HUES6 (cell line): ENCODE results near the gene ACBD3.
A peak's percentile ranks its signal among the peaks of the same experiment; 100 is the strongest.

Experiments used
- H3K27ac ChIP-seq: 2 replicates; pipeline ENCODE4 v1.7.0; 2013; ENCODE audit warnings: low read depth, mild to moderate bottlenecking, low read length, inconsistent platforms
- H3K27me3 ChIP-seq: 2 replicates; pipeline ENCODE4 v1.6.1; 2013; ENCODE audit warnings: low read length; ENCODE audit not compliant: control insufficient read depth, insufficient read depth
- H3K36me3 ChIP-seq: 2 replicates; pipeline ENCODE4 v1.6.1; 2013; ENCODE audit warnings: low read length; ENCODE audit not compliant: control insufficient read depth, insufficient read depth
- H3K4me1 ChIP-seq: 2 replicates; pipeline ENCODE4 v1.6.1; 2013; ENCODE audit warnings: low read length; ENCODE audit not compliant: control insufficient read depth, insufficient read depth
- H3K4me3 ChIP-seq: 2 replicates; pipeline ENCODE4 v1.5.1; 2013; ENCODE audit warnings: low read depth, low read length
- H3K9ac ChIP-seq: one replicate; pipeline ENCODE4 v1.6.1; 2013; ENCODE audit warnings: mild to moderate bottlenecking, low read length
- H3K9me3 ChIP-seq: 2 replicates; pipeline ENCODE4 v1.6.1; 2013; ENCODE audit warnings: low read depth, low read length; ENCODE audit not compliant: control insufficient read depth, insufficient read depth

ACBD3 gene

DNA sequence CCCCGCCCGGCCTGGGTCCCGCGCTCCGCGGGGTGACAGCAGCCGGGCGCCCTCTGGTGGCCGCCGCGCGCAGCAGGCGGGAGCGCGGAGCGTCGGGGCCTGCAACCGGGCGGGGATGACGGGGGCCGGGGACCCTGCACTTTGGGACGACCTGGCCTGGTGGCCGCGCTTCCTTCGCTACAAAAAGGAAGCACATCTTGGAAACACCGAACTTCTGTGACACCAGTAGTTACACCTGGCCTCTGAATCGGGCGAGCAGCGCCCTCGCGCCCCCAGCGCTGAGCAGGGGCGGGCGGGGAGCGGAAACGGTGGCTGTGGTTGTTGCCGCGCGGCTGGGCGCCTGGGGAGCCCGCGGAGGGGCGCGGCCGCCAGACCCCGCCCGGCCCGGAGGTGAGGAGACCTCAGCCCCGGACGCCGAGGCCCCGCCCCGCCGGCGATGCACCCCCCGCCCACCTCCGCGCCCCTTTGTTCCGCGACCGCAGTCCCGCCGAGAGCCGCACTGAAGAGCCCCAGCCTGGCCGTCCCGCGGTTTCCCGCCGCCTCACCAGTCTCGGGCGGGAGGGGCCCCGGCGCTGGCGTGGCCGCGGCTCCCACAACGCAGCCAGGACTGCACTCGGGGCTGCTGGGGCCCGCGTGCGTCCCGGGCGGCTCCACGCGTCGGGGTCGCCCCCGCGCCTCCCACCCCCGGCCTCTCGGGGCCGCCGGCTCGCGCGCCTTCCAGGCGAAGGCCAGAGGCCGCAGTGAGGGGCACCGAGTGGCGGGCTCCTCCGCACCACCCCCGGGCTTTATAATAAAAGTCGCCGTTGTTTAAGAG, 64.7 kb downstream of the ACBD3 start:
- Histone ChIP-seq H3K27ac (peak overlapping the region; percentile 89; the same call in 1 of the 2 replicates), H3K27me3 (peaks cover 14% of the 10 kb centered on the region), H3K4me3 (peak overlapping the region; percentile 88), H3K36me3 (no peaks in the 10 kb centered on the region), H3K9me3 (no peaks in the 10 kb centered on the region), H3K4me1 (peaks cover 41% of the 10 kb centered on the region), H3K9ac (peak overlapping the region; percentile 85)

DNA sequence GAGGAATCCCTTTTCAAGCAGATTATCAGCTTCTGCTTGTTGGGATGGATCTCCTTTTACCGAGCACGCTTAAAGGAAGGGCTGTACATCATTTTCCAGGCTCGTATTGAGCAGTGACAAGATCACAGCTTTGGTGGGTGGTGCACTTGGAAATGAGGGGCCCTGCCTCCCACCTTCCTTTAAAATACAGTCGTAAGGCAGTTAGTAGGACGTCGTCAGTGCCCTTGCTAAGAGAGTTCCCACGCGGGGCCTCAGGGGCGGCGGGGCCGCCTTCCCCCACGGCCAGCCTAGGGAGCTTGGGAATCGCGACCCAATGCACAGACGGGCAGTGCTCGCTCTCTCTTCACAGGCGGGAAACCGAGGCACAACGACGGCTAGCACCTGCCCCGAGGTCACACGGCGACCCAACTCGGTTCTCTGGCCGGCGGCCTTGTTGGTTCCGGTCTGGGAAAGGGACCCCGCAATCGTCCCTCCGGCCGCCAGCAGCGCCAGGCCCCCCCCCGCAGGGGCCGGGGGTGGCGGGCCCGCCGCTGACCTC, 65.4 kb downstream of the ACBD3 start:
- H3K27ac ChIP-seq, result no peak overlapping the region

DNA sequence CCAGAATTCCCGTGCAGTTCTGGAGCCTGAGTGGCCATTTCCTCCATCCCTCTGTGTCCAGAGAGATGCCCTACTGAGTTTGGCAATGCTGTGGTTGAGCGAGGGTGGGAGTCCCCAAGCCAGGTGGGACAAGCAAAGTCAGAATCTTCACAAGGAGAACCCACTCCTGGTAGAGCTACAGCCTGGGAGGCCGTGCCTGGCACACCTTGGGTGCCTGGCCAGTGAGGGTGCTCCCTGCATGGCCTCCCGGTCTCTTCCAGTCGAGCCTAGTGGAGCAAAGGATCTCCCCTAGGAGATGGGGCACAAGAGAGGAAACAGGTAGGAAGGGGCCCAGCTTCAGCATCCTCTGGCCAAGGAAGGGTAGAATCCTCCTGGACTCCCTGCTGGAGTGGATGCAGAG, 66.1 kb downstream of the ACBD3 start:
- Histone ChIP-seq H3K27ac (no peak overlapping the region), H3K9ac (no peak overlapping the region), H3K36me3 (no peaks in the 10 kb centered on the region), H3K4me3 (no peak overlapping the region), H3K9me3 (peaks cover 2% of the 10 kb centered on the region; the same call in 1 of the 2 replicates), H3K27me3 (peaks cover 14% of the 10 kb centered on the region), H3K4me1 (peaks cover 38% of the 10 kb centered on the region)

More for the DNA sequence above, 65.4 kb downstream of the ACBD3 start:
- peaks cover under 1% of the 10 kb centered on the region; the same call in 1 of the 2 replicates for H3K9me3 ChIP-seq
- peaks cover 41% of the 10 kb centered on the region for H3K4me1 ChIP-seq
- H3K4me3 ChIP-seq, result peak overlapping the region; percentile 88
- peaks cover 14% of the 10 kb centered on the region for H3K27me3 ChIP-seq
- no peaks in the 10 kb centered on the region for H3K36me3 ChIP-seq
- H3K9ac ChIP-seq, result no peak overlapping the region

DNA sequence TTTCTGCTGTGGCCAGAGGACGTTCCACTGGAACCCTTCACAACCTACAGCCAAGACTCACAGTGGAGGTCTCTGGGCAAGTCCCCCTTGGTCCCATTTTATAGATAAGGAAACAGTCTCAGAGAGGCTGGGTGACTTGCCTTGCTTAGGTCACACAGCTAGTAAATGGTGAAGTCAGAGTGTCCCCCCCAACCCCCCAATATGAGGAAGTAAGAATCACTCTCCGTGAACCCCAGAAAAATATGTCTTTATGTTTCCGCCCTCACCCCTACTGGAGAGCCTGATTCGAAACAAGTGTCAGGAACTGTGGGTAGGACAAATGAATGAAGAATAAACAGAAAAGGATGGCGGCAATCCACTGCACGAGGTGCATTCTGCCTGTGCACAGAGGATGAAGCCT, 67.4 kb downstream of the ACBD3 start:
- Histone ChIP-seq H3K27me3 (peaks cover 14% of the 10 kb centered on the region), H3K4me1 (peaks cover 30% of the 10 kb centered on the region; the same call in 1 of the 2 replicates)

DNA sequence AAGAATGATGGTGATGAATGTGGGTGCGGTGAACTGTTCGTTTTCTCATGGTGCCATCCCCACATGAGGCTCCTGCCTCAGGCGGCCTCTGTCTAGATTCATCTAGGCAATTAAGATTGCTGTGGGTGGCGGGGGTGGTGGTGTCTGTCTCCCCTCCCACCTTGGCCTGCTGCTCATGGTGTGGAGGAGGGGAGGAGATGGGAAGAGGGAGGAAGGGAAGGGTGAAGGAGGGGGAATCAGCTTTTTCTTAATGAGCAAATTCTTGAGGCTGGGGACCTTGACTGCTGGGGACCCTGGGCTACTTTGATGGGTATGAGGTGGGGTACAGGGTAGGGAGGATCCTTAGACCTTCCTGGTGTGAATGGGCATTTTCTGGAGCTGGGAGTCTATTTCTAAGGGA, 68.2 kb downstream of the ACBD3 start:
- peaks cover 2% of the 10 kb centered on the region; the same call in 1 of the 2 replicates for H3K9me3 ChIP-seq
- peaks cover 14% of the 10 kb centered on the region for H3K27me3 ChIP-seq
- no peak overlapping the region for H3K9ac ChIP-seq
- H3K4me1 ChIP-seq, result peaks cover 22% of the 10 kb centered on the region; the same call in 1 of the 2 replicates
- no peak overlapping the region for H3K4me3 ChIP-seq
- H3K36me3 ChIP-seq, result no peaks in the 10 kb centered on the region
- H3K27ac ChIP-seq, result no peak overlapping the region

More for the DNA sequence above, 67.4 kb downstream of the ACBD3 start:
- Histone ChIP-seq H3K9ac (no peak overlapping the region), H3K27ac (no peak overlapping the region), H3K9me3 (peaks cover 2% of the 10 kb centered on the region; the same call in 1 of the 2 replicates), H3K36me3 (no peaks in the 10 kb centered on the region), H3K4me3 (no peak overlapping the region)

DNA sequence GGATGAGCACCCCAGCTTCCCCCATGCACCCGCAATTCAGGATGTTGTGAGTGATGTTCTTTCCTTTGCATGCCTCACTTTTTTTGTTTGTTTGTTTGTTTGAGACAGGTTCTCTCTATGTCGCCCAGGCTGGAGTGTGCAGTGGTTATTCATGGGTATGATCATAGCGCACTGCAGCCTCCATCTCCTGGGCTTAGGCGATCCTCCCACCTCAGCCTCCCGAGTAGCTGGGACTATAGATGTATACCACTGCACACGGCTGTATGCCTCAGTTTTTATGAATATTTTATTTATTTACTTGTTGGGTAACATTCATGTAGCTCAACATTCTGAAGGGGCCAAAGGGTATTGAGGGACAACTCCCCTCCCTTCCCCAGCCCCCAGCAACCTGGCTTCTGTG, 69.2 kb downstream of the ACBD3 start:
- peaks cover 2% of the 10 kb centered on the region; the same call in 1 of the 2 replicates for H3K9me3 ChIP-seq
- H3K27me3 ChIP-seq, result peaks cover 14% of the 10 kb centered on the region
- H3K4me1 ChIP-seq, result peaks cover 23% of the 10 kb centered on the region
- H3K36me3 ChIP-seq, result no peaks in the 10 kb centered on the region
- no peak overlapping the region for H3K4me3 ChIP-seq
- no peak overlapping the region for H3K9ac ChIP-seq
- H3K27ac ChIP-seq, result no peak overlapping the region

DNA sequence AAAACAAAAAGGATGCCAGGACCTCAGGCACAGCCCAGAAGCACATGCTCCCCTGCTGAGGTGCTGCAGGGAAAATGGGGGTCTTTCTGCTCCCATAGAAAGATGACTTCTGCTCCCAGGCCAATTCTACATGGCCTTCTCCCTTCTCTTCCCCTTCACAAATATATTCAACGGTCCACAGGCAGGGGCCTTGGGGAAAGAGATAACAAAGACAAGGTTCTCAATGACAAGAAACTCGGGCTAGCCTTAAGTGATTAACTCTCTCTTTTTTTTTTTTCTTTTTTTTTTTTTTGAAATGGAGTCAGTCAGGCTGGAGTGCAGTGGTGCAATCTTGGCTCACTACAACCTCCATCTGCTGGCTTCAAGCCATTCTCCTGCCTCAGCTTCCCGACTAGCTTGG, 69.9 kb downstream of the ACBD3 start:
- Histone ChIP-seq H3K9ac (no peak overlapping the region), H3K9me3 (peaks cover 2% of the 10 kb centered on the region; the same call in 1 of the 2 replicates), H3K36me3 (no peaks in the 10 kb centered on the region), H3K4me3 (no peak overlapping the region), H3K27me3 (peaks cover 17% of the 10 kb centered on the region), H3K4me1 (peaks cover 30% of the 10 kb centered on the region), H3K27ac (no peak overlapping the region)

DNA sequence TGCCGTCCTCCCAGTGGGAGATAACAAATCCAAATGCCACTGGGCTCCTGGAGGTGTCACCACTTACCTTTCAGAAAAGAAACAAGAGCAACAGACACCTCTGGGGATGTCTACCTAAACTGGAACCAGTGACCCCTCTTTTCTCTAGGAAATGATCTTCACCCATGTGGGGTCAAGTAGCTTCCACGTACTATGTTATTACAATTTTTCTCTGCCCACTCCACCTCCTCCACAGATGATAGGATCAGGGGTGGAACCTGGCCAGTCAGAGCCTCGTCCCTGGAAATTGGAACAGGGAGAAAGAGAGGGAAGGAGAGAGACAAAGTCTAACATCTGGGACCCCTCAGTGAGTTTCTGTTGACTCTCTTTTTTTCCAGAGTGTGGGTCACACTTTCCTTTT, 73.9 kb downstream of the ACBD3 start:
- Histone ChIP-seq H3K9ac (no peak overlapping the region), H3K27me3 (peaks cover 13% of the 10 kb centered on the region), H3K4me3 (no peak overlapping the region), H3K27ac (no peak overlapping the region), H3K4me1 (peaks cover 38% of the 10 kb centered on the region), H3K9me3 (peaks cover 2% of the 10 kb centered on the region; the same call in 1 of the 2 replicates), H3K36me3 (no peaks in the 10 kb centered on the region)

DNA sequence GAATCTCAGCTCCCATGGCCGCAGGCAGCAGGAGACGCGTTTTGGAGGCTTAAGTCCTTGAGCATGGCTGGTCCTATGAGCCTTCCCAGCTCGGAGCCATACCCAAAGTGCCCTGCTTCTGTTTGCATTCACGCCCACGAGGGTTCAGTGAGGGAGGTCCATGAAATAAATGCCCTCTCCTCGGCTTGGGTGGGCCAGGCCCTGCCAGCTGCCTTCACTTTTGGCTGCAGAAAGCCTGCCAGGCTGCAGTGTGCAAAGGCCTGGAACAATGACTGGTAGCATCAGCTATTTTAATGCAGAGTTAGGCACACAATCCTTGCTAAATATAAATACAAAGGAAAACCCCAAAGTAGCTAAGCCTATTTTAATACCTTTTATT, 74.7 kb downstream of the ACBD3 start:
- peaks cover 42% of the 10 kb centered on the region for H3K4me1 ChIP-seq
- no peak overlapping the region for H3K9ac ChIP-seq
- H3K27me3 ChIP-seq, result peaks cover 13% of the 10 kb centered on the region
- peaks cover 2% of the 10 kb centered on the region; the same call in 1 of the 2 replicates for H3K9me3 ChIP-seq
- H3K4me3 ChIP-seq, result peak overlapping the region; percentile 71; the same call in 1 of the 2 replicates
- no peaks in the 10 kb centered on the region for H3K36me3 ChIP-seq
- H3K27ac ChIP-seq, result no peak overlapping the region

DNA sequence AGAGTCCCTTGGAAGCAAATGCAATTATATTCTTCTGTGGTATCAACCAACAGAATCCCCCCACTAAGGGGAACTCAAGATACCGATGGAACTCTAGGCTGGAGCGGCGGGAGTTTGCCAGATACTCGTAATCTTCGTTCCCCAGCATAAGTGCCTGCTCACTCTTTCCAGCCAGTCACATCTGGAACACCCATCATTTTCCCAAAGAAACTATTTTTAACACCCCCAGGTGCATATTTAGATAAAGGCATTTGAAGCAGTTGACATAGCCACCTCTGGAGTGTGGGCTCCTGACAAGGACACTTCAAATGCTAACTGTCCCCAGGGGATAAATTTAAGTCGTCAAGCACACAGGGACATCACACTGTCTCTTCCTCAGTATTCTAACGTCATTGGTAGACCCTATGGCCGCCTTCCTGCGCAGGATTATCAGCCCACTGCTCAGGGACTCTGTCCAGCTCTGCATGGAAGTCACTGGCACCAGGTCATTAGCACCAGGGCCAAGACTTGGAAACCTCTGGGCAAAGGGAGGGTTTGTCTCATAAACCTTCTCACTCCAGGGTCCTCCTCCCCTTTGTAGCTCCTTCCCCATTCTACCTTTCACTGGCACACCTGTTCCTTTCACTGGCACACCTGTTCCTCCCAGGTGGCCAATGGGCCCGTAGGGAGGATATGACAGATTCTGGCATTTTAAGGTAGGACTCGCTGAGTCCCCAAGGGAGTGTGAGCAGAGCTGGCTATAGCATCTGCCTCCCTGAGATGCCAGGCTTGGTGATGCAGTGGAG, 75.3 kb downstream of the ACBD3 start:
- Histone ChIP-seq H3K27ac (no peak overlapping the region), H3K9ac (peak overlapping the region; percentile 65), H3K4me1 (peaks cover 42% of the 10 kb centered on the region), H3K9me3 (peaks cover 2% of the 10 kb centered on the region; the same call in 1 of the 2 replicates), H3K36me3 (no peaks in the 10 kb centered on the region), H3K4me3 (peak overlapping the region; percentile 71), H3K27me3 (peaks cover 13% of the 10 kb centered on the region)
